RWPE1 (cell line): Measurements from ENCODE around the gene GGT1.
"Not testable (repeated sequence)": the region's sequence is repeated elsewhere in the genome, so short reads cannot be mapped to it uniquely, and the experiment has no call there.

Source experiments
- CTCF ChIA-PET: fragments of 350-600 bp; sonication (Branson Sonifier 250); formaldehyde crosslinking; extraction: SDS; loops from one replicate; lab custom pipeline; 2021; lab: Yijun Ruan, JAX
- POLR2A ChIA-PET: fragments of 400-600 bp; formaldehyde crosslinking; extraction: SDS; loops from one replicate; lab custom pipeline; 2020; ENCODE audit warnings: antibody characterized with exemption; ENCODE audit not compliant: low non-redundant PET; lab: Yijun Ruan, JAX
- DNase-seq: peaks from one replicate; pipeline ENCODE4 v3.0.0; 2012; ENCODE audit warnings: low spot score
- H3K27ac ChIP-seq: fragments of 450-650 bp; 2 replicates; pipeline ENCODE4 v1.5.1; 2017
- CTCF ChIP-seq: fragments of 450-650 bp; conservative IDR thresholded peaks from 2 replicates; pipeline ENCODE4 v1.5.1; 2017; ENCODE audit warnings: low read depth, mild to moderate bottlenecking

The GGT1 gene

GRCh38 chr22:24602847-24603769 lies at the start of gene GGT1:
TSS of gene GGT1 (plus strand) at chr22:24603193. CDS start at chr22:24611082, 7,889 bp downstream.
- H3K27ac ChIP-seq, DNase-seq, POLR2A ChIA-PET, CTCF ChIA-PET: not testable (repeated sequence)

GRCh38 chr22:24553597-24554312 lies 49.2 kb upstream of the GGT1 start:
- no peak for TF ChIP-seq CTCF
- POLR2A ChIA-PET: no interaction called here
- H3K27ac ChIP-seq: peak overlapping the region; percentile 94
- CTCF ChIA-PET: no interaction called here
- DNase-seq: peak; percentile 8

GRCh38 chr22:24554313-24555164 lies 48.5 kb upstream of the GGT1 start, which contains the start of gene GUCD1:
TSS of gene GUCD1 (minus strand) at chr22:24555138. CDS start at chr22:24554991, 147 bp downstream.
- DNase-seq: peak; percentile 21
- TF ChIP-seq CTCF: no peak
- ChIA-PET CTCF (no interaction called here), POLR2A (interaction anchor here (0.6 kb wide), 1 partner anchor 11 kb away, joined by 4 read pairs; no protein-coding TSS in a partner anchor)
- peak within 1 kb of the TSS; percentile 94 for H3K27ac ChIP-seq

GRCh38 chr22:24555165-24556039 lies 47.6 kb upstream of the GGT1 start, which contains the start of gene SNRPD3:
TSS of gene SNRPD3 (plus strand) at chr22:24555999. CDS start at chr22:24557675, 1,676 bp downstream.
- ChIA-PET POLR2A (interaction anchor here (0.6 kb wide), 3 partner anchors 11 to 584 kb away, joined by 4 read pairs; no protein-coding TSS in a partner anchor), CTCF (interaction anchor here (0.6 to 0.7 kb wide), 2 partner anchors 18 to 19 kb away, joined by 3 to 4 read pairs; no protein-coding TSS in a partner anchor)
- H3K27ac ChIP-seq: peak within 1 kb of the TSS; percentile 94
- DNase-seq: peak; percentile 98
- TF ChIP-seq CTCF: no peak

- DNase-seq: no peak
- H3K27ac ChIP-seq: no peak overlapping the region
- ChIA-PET CTCF (interaction anchor here (0.5 to 0.6 kb wide), 2 partner anchors 52 to 1677 kb away, joined by 4 to 5 read pairs; no protein-coding TSS in a partner anchor), POLR2A (no interaction called here)
- no peak for TF ChIP-seq CTCF
Measured at GRCh38 chr22:24559471-24559870, 43.5 kb upstream of the GGT1 start.

GRCh38 chr22:24563246-24563645 lies 39.7 kb upstream of the GGT1 start:
- no peak overlapping the region for H3K27ac ChIP-seq
- no peak for DNase-seq
- TF ChIP-seq CTCF: no peak
- ChIA-PET CTCF (no interaction called here), POLR2A (no interaction called here)
